Measurements from ENCODE around the gene PUS3.

Gene PUS3

DNA sequence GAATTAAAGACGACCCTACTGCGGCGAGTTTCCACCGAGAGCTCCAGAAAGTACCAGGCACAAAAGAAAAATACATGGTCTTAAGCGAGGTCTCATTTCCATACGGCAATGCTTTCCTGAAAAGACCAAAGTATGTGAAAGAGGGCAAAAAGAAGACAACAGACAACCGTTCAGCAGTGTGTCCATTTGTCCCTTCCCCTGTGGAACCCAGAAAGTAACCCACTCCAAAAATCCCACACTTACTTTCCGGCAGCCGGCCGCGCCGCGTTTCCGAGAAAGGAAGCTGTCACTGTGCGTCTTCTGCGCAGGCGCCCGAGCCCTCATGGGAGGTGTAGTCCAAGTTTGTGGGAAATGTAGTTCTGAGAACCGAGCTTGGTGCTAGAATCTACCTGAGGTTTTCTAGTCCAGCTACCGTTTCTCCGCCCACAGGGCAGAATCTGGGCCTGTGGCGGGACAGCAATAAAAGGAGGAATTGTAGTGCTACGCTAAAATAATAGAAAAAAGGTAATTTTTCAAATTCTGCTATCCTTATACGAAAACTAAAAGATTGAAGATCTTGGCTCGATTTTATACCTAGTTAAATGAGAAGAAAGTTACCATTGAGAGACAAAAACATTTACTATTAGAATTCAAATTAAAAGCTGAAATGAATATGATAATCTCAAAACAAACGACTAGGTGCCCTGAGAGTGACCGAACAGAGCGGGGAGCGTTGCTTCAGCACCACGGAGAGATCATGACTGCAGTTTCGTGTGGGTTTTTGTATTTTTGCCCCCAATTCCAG is at the start of gene PUS3:
PUS3 (minus strand) TSS at position 280 of the 784 bp plus-strand sequence. CDS start 6,922 bp downstream, outside the sequence.
- H3K27me3 ChIP-seq (ENCODE audit: control insufficient read depth in 5 of 5, insufficient read depth in 4 of 5, low read length in 5 of 5) = peaks cover 9 to 19% (median 13%) of the 10 kb centered on the region in 5 donors
- peaks cover 12 to 16% (median 13%) of the 10 kb centered on the region in 5 donors for H3K36me3 ChIP-seq (ENCODE audit: control insufficient read depth in 5 of 5, insufficient read depth in 5 of 5, low read length in 5 of 5)
- H3K4me3 ChIP-seq (ENCODE audit: low read depth in 1 of 5, low read length in 5 of 5) = peak within 1 kb of the TSS; percentile 62 to 95 (median 82)
- H3K9ac ChIP-seq (ENCODE audit: low read length in 5 of 5) = peak within 1 kb of the TSS; percentile 69 to 97 (median 92)
- peaks cover 4 to 24% (median 20%) of the 10 kb centered on the region in 5 donors for H3K4me1 ChIP-seq (ENCODE audit: control insufficient read depth in 5 of 5, insufficient read depth in 5 of 5, low read length in 5 of 5)
- peak within 1 kb of the TSS; percentile 93 for H3K27ac ChIP-seq (ENCODE audit: low read depth, low read length)
- no peaks in the 10 kb centered on the region for H3K9me3 ChIP-seq (ENCODE audit: control insufficient read depth in 5 of 5, low read length in 5 of 5)

GRCh38 chr11:125952559-125952958 is 49.6 kb upstream of the PUS3 start:
- no peaks in the 10 kb centered on the region for H3K9me3 ChIP-seq (ENCODE audit: control insufficient read depth in 5 of 5, low read length in 5 of 5)
- H3K4me3 ChIP-seq (ENCODE audit: low read depth in 1 of 5, low read length in 5 of 5) = no peak overlapping the region
- H3K27me3 ChIP-seq (ENCODE audit: control insufficient read depth in 5 of 5, insufficient read depth in 4 of 5, low read length in 5 of 5) = peaks cover 0 to 16% (median 3%) of the 10 kb centered on the region in 5 donors
- H3K9ac ChIP-seq (ENCODE audit: low read length in 5 of 5) = no peak overlapping the region
- H3K36me3 ChIP-seq (ENCODE audit: control insufficient read depth in 5 of 5, insufficient read depth in 5 of 5, low read length in 5 of 5) = peaks cover 0 to 7% (median 4%) of the 10 kb centered on the region in 5 donors
- peaks cover 9 to 29% (median 21%) of the 10 kb centered on the region in 5 donors for H3K4me1 ChIP-seq (ENCODE audit: control insufficient read depth in 5 of 5, insufficient read depth in 5 of 5, low read length in 5 of 5)
- no peak overlapping the region for H3K27ac ChIP-seq (ENCODE audit: low read depth, low read length)

DNA sequence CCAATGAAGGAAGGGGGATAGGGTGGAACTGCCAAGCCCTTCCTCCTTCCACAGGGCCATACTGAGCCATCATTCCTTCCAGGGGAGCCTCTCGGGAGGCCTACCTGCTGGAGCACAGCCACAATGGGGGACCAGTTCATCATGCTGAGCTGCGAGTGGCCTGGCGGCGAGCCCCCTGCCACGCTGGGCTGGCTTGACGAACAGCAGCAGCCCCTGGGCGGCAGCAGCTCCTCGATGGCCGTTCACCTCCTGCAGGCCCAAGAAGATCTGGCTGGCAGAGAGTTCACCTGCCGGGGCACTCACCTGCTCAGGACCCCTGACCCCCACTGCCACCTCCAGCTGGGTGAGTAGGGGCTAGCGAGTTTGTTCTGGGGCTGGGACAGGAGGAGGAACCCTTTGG is 48.7 kb upstream of the PUS3 start:
- Histone ChIP-seq H3K4me3 (ENCODE audit: low read depth in 1 of 5, low read length in 5 of 5) (peak overlapping the region in 2 of 5 donors; percentile 17 to 20), H3K36me3 (ENCODE audit: control insufficient read depth in 5 of 5, insufficient read depth in 5 of 5, low read length in 5 of 5) (peaks cover 0 to 7% (median 4%) of the 10 kb centered on the region in 5 donors), H3K27ac (ENCODE audit: low read depth, low read length) (no peak overlapping the region), H3K9ac (ENCODE audit: low read length in 5 of 5) (peak overlapping the region in 1 of 5 donors; percentile 52), H3K27me3 (ENCODE audit: control insufficient read depth in 5 of 5, insufficient read depth in 4 of 5, low read length in 5 of 5) (peaks cover 0 to 16% (median 3%) of the 10 kb centered on the region in 5 donors), H3K9me3 (ENCODE audit: control insufficient read depth in 5 of 5, low read length in 5 of 5) (no peaks in the 10 kb centered on the region), H3K4me1 (ENCODE audit: control insufficient read depth in 5 of 5, insufficient read depth in 5 of 5, low read length in 5 of 5) (peaks cover 9 to 29% (median 21%) of the 10 kb centered on the region in 5 donors)

GRCh38 chr11:125950696-125951651 is 48.0 kb upstream of the PUS3 start:
- H3K4me3 ChIP-seq (ENCODE audit: low read depth in 1 of 5, low read length in 5 of 5) = peak overlapping the region in 2 of 5 donors; percentile 17 to 42
- H3K27ac ChIP-seq (ENCODE audit: low read depth, low read length) = no peak overlapping the region

DNA sequence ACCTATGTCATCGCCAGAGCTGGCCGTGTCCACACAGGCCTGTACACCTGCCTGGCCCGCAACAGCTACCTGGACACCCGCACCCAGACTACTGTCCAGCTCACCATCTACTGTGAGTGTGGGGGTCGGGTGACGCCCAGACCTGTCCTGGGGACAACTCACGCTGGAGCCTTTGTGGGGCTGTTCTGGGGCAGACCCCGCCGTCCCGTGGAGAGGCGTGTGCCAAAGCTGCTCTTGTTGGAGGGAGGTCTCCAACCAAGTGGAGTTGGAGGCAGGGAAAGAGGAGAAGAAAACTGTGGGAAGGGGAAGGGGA is 47.1 kb upstream of the PUS3 start:
- H3K4me1 ChIP-seq (ENCODE audit: control insufficient read depth in 5 of 5, insufficient read depth in 5 of 5, low read length in 5 of 5) = peaks cover 9 to 21% (median 21%) of the 10 kb centered on the region in 5 donors
- H3K27ac ChIP-seq (ENCODE audit: low read depth, low read length) = no peak overlapping the region
- no peaks in the 10 kb centered on the region for H3K36me3 ChIP-seq (ENCODE audit: control insufficient read depth in 5 of 5, insufficient read depth in 5 of 5, low read length in 5 of 5)
- H3K4me3 ChIP-seq (ENCODE audit: low read depth in 1 of 5, low read length in 5 of 5) = no peak overlapping the region
- peaks cover 0 to 16% (median 3%) of the 10 kb centered on the region in 5 donors for H3K27me3 ChIP-seq (ENCODE audit: control insufficient read depth in 5 of 5, insufficient read depth in 4 of 5, low read length in 5 of 5)
- H3K9ac ChIP-seq (ENCODE audit: low read length in 5 of 5) = no peak overlapping the region
- H3K9me3 ChIP-seq (ENCODE audit: control insufficient read depth in 5 of 5, low read length in 5 of 5) = no peaks in the 10 kb centered on the region

More at GRCh38 chr11:125950696-125951651, 48.0 kb upstream of the PUS3 start:
- peak overlapping the region in 1 of 5 donors; percentile 52 for H3K9ac ChIP-seq (ENCODE audit: low read length in 5 of 5)
- peaks cover 0 to 2% (median 0%) of the 10 kb centered on the region in 5 donors for H3K36me3 ChIP-seq (ENCODE audit: control insufficient read depth in 5 of 5, insufficient read depth in 5 of 5, low read length in 5 of 5)
- peaks cover 9 to 22% (median 21%) of the 10 kb centered on the region in 5 donors for H3K4me1 ChIP-seq (ENCODE audit: control insufficient read depth in 5 of 5, insufficient read depth in 5 of 5, low read length in 5 of 5)
- H3K27me3 ChIP-seq (ENCODE audit: control insufficient read depth in 5 of 5, insufficient read depth in 4 of 5, low read length in 5 of 5) = peaks cover 0 to 16% (median 3%) of the 10 kb centered on the region in 5 donors
- no peaks in the 10 kb centered on the region for H3K9me3 ChIP-seq (ENCODE audit: control insufficient read depth in 5 of 5, low read length in 5 of 5)

- Histone ChIP-seq H3K4me3 (ENCODE audit: low read depth in 1 of 5, low read length in 5 of 5) (no peak overlapping the region), H3K27me3 (ENCODE audit: control insufficient read depth in 5 of 5, insufficient read depth in 4 of 5, low read length in 5 of 5) (peaks cover 0 to 16% (median 3%) of the 10 kb centered on the region in 5 donors), H3K9ac (ENCODE audit: low read length in 5 of 5) (no peak overlapping the region), H3K4me1 (ENCODE audit: control insufficient read depth in 5 of 5, insufficient read depth in 5 of 5, low read length in 5 of 5) (peaks cover 9 to 21% (median 21%) of the 10 kb centered on the region in 5 donors), H3K27ac (ENCODE audit: low read depth, low read length) (no peak overlapping the region), H3K9me3 (ENCODE audit: control insufficient read depth in 5 of 5, low read length in 5 of 5) (no peaks in the 10 kb centered on the region), H3K36me3 (ENCODE audit: control insufficient read depth in 5 of 5, insufficient read depth in 5 of 5, low read length in 5 of 5) (no peaks in the 10 kb centered on the region)
Measured at GRCh38 chr11:125949271-125950177, 46.5 kb upstream of the PUS3 start.

DNA sequence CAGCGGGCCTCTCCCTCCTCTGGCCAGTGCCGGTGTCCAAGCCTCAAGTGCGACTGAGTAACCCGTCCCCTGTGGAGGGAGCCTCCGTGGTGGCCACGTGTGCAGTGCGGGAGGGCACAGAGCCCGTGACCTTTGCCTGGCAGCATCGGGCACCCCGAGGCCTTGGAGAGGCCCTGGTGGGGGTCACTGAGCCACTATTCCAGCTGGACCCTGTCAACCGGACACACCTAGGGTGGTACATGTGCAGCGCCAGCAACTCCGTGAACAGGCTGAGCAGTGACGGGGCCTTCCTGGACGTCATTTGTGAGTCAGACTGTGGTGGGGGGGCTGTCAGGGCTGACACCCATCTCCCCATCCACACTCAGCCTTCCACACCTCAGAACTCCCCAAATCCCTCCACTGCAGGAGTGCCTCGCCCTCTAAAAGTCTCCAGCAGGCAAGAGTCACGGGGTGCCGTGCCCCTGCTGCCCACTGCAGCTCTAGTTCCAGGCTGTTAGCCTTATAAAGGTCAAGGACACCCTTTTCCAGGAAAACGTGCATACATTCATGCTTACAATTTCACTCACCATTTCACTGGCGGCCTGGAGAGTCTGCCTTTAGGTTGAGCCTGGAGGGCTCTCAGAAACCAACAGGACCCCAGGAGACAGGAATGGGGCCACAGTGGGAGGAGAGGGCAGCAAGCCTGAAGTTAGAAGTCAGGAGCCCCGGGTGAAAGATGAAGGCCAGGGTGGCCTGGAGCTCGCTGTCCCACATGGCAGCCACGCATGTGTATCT is 45.5 kb upstream of the PUS3 start:
- Histone ChIP-seq H3K4me3 (ENCODE audit: low read depth in 1 of 5, low read length in 5 of 5) (no peak overlapping the region), H3K36me3 (ENCODE audit: control insufficient read depth in 5 of 5, insufficient read depth in 5 of 5, low read length in 5 of 5) (no peaks in the 10 kb centered on the region), H3K27me3 (ENCODE audit: control insufficient read depth in 5 of 5, insufficient read depth in 4 of 5, low read length in 5 of 5) (peaks cover 0 to 16% (median 3%) of the 10 kb centered on the region in 5 donors), H3K4me1 (ENCODE audit: control insufficient read depth in 5 of 5, insufficient read depth in 5 of 5, low read length in 5 of 5) (peaks cover 9 to 21% (median 21%) of the 10 kb centered on the region in 5 donors), H3K9ac (ENCODE audit: low read length in 5 of 5) (no peak overlapping the region), H3K27ac (ENCODE audit: low read depth, low read length) (no peak overlapping the region), H3K9me3 (ENCODE audit: control insufficient read depth in 5 of 5, low read length in 5 of 5) (no peaks in the 10 kb centered on the region)

GRCh38 chr11:125947419-125948277 is 44.6 kb upstream of the PUS3 start:
- H3K27ac ChIP-seq (ENCODE audit: low read depth, low read length) = no peak overlapping the region
- H3K4me1 ChIP-seq (ENCODE audit: control insufficient read depth in 5 of 5, insufficient read depth in 5 of 5, low read length in 5 of 5) = peaks cover 7 to 15% (median 14%) of the 10 kb centered on the region in 5 donors
- no peaks in the 10 kb centered on the region for H3K9me3 ChIP-seq (ENCODE audit: control insufficient read depth in 5 of 5, low read length in 5 of 5)
- H3K4me3 ChIP-seq (ENCODE audit: low read depth in 1 of 5, low read length in 5 of 5) = no peak overlapping the region
- H3K27me3 ChIP-seq (ENCODE audit: control insufficient read depth in 5 of 5, insufficient read depth in 4 of 5, low read length in 5 of 5) = peaks cover 0 to 12% (median 3%) of the 10 kb centered on the region in 5 donors
- no peaks in the 10 kb centered on the region for H3K36me3 ChIP-seq (ENCODE audit: control insufficient read depth in 5 of 5, insufficient read depth in 5 of 5, low read length in 5 of 5)
- no peak overlapping the region for H3K9ac ChIP-seq (ENCODE audit: low read length in 5 of 5)

Measured in subcutaneous abdominal adipose tissue (tissue), 5 donors.